Mammary epithelial cell (primary cell): ENCODE measurements around the gene NELFA.

Experiments used
- EZH2 ChIP-seq: IDR thresholded peaks from 2 replicates; pipeline ENCODE4 v1.6.1; 2012; ENCODE audit warnings: low read length, inconsistent platforms, borderline replicate concordance
- TF ChIP-seq, protein P1 (sequence below), 2 donors: IDR thresholded peaks in 1 of 2; conservative IDR thresholded peaks in 1 of 2; 2 replicates each; pipeline ENCODE4 v1.5.1; 2011 to 2012; ENCODE audit warnings: inconsistent platforms in 2 of 2, low read length in 2 of 2, mild to moderate bottlenecking in 2 of 2, control low read depth in 1 of 2, low read depth in 1 of 2; ENCODE audit not compliant: insufficient read depth in 1 of 2; ENCODE audit errors: extremely low read depth in 1 of 2

DNA sequence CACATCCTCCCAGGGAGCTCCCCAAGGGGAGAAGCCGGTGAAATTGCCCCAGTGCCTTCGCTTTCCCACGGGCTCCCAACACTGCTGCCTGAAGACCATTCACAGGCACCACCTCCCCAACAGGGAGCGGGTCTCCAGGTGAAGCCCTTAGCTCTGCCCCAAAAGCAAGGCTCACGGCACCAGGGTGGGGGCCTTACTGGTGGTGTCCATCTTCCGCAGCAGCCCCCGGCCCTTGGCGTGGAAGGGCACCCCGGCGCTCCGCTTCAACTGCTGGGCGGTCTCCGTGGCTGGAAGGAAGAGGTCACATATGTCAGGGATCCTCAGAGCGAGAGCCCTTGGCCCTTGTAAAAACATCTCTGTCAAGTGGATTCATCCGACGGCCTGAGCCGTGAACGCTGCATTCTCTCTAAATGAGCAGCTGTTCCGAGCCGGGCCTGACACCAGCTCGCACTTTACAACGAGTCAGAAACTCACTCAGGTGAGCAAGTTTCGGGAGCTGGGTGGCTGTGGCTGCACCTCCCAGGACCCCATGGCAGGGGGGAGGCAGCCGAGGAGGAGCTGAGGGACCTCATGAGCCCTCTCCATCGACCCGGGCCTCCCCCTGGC lies 20.9 kb downstream of the NELFA start:
- TF ChIP-seq EZH2: no peak
- TF ChIP-seq, protein P1, sequence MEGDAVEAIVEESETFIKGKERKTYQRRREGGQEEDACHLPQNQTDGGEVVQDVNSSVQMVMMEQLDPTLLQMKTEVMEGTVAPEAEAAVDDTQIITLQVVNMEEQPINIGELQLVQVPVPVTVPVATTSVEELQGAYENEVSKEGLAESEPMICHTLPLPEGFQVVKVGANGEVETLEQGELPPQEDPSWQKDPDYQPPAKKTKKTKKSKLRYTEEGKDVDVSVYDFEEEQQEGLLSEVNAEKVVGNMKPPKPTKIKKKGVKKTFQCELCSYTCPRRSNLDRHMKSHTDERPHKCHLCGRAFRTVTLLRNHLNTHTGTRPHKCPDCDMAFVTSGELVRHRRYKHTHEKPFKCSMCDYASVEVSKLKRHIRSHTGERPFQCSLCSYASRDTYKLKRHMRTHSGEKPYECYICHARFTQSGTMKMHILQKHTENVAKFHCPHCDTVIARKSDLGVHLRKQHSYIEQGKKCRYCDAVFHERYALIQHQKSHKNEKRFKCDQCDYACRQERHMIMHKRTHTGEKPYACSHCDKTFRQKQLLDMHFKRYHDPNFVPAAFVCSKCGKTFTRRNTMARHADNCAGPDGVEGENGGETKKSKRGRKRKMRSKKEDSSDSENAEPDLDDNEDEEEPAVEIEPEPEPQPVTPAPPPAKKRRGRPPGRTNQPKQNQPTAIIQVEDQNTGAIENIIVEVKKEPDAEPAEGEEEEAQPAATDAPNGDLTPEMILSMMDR (conservative IDR thresholded peaks at IDR 0.05 in 1 of 2, IDR thresholded peaks at IDR 0.05 in 1 of 2; ENCODE audit: extremely low read depth in 1 of 2, insufficient read depth in 1 of 2, low read depth in 1 of 2, low read length in 2 of 2): no peak
